Retinal pigment epithelial cell (primary cell): Measurements from ENCODE around the gene SHISAL1.
"Not testable (repeated sequence)": the region's sequence is repeated elsewhere in the genome, so short reads cannot be mapped to it uniquely, and the experiment has no call there.

ENCODE experiments used
- DNase-seq: peaks from one replicate; pipeline ENCODE4 v3.0.0-alpha.2; 2010; ENCODE audit warnings: low read depth
- H3K4me3 ChIP-seq: 2 replicates; pipeline ENCODE4 v1.5.1; 2011; ENCODE audit warnings: mild to moderate bottlenecking, low read length, control low read depth, moderate library complexity
- TF ChIP-seq, protein P1 (sequence below): conservative IDR thresholded peaks from 2 replicates; pipeline ENCODE4 v1.5.1; 2011; ENCODE audit warnings: low read depth, low read length, control low read depth, inconsistent platforms

The SHISAL1 gene

DNA sequence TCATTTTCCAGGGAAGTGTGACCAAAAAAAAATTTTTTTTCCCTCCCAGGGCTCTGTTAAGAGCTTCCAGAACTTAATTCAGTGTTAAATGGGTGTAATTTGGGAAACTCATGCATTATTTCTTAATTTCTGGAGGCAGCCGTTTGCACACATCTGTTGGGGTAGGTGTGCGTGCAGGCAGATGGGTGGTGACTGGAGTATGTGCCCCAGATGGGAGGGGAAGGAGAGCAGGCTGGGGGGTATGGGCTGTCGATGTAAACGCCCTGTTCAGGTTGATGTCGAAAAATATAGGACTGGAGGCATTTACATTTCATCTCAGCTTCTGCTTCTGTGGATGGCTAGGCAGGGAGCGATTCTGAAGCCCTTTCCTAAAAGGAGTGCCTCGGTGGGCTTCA, 13.7 kb upstream of the SHISAL1 start:
- no peak for DNase-seq
- TF ChIP-seq, protein P1, sequence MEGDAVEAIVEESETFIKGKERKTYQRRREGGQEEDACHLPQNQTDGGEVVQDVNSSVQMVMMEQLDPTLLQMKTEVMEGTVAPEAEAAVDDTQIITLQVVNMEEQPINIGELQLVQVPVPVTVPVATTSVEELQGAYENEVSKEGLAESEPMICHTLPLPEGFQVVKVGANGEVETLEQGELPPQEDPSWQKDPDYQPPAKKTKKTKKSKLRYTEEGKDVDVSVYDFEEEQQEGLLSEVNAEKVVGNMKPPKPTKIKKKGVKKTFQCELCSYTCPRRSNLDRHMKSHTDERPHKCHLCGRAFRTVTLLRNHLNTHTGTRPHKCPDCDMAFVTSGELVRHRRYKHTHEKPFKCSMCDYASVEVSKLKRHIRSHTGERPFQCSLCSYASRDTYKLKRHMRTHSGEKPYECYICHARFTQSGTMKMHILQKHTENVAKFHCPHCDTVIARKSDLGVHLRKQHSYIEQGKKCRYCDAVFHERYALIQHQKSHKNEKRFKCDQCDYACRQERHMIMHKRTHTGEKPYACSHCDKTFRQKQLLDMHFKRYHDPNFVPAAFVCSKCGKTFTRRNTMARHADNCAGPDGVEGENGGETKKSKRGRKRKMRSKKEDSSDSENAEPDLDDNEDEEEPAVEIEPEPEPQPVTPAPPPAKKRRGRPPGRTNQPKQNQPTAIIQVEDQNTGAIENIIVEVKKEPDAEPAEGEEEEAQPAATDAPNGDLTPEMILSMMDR = no peak
- peak overlapping the region; percentile 59 for H3K4me3 ChIP-seq

DNA sequence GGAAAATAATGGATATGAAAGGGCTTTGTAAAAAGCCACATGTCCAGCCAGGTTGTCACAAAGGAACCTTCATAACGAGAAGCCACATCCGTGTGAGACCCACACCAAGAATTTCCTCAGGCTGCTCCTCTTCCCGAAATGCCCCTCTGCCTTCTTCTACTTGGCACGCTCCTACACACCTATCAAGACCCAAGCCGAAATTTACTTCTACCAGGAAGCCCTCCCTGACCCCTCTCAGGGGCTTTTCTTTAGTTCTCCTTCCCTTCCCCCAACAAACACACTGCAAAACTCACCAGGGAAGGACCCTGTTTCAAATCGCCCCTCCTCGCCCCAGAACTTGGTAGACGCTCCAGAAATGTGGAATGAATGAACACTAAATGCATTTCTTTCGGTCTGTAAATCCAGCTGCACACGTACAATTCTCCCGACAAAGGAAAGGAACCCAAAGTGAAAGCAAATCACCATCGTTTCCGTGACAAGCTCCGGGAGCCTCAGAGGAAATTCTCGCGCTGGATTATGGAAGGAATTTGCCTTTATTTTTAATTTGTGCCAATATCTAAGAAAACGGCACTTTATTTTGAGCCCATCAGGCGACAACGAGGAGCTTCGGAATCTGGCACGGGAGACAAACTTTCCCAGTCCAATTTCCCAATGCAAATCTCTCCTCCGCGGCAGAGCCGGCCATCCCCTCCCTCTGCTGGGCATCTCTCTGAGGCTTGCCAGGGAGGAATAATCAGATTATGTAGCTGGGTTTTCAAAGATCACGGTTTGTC, 13.2 kb upstream of the SHISAL1 start:
- DNase-seq = no peak
- H3K4me3 ChIP-seq = peak overlapping the region; percentile 59
- TF ChIP-seq, protein P1 = peak; percentile 51

DNA sequence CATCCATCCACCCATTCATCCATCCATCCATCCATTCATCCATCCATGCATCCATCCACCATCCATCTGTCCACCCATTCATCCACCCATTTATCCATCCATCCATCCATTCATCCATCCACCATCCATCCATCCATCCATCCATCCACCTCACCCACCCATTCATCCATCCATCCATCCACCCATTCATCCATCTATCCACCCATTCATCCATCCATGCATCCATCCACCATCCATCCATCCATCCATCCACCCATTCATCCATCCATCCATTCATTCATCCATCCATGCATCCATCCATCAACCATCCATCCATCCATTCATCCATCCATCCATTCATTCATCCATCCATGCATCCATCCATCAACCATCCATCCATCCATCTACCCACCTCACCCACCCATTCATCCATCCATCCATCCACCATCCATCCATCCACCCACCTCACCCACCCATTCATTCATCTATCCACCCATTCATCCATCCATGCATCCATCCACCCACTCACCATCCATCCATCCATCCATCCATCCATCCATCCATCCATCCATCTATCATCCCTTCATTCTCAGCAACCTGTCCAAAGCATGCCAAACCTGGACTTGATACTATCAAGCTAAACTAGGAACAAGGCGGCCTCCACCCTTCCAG, 10.5 kb upstream of the SHISAL1 start:
- H3K4me3 ChIP-seq, DNase-seq: not testable (repeated sequence)

DNA sequence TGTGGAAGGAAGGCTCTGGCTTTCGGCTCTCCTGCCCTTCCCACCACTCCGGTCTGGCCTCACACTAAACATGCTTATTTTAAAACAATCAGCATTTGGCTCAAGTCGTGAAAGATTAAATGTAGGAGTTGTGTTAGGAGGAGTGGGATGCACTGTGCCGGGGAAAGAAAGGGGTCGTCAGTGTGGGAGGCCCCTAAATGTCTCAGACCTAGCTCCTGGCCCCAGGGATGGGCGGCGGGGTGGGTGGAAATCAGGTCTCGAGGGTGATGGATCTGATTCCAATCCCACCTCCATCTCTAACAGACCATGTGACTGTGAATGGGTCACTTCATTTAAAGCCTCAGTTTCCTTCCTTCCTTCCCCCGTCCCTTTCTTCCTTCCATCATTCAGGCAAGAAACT, 6.9 kb upstream of the SHISAL1 start:
- no peak for DNase-seq
- TF ChIP-seq, protein P1 = no peak
- H3K4me3 ChIP-seq = no peak overlapping the region

DNA sequence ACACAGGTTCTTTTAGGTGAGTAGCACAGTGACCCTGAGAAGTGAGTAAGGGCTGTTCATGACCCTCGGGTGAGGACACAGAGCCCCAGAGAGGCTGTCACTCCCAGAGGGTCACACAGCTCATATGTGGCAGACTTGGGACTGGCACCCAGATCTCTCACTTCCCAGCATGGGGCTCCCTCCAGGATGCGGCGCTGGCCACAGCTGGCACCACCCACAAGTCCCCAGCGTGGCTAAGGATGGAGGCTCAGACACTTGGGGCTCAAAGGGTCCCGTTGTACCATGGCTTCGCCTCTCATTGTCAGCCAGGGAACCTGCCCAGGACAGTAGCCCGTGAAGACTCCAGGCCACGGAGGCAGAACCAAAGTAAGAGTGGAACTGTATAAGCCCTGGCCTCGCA, 6.0 kb upstream of the SHISAL1 start:
- TF ChIP-seq, protein P1 = no peak
- no peak overlapping the region for H3K4me3 ChIP-seq
- DNase-seq = no peak

GRCh38 chr22:44317886-44318637, 5.3 kb upstream of the SHISAL1 start:
- TF ChIP-seq, protein P1 = no peak
- DNase-seq = no peak

DNA sequence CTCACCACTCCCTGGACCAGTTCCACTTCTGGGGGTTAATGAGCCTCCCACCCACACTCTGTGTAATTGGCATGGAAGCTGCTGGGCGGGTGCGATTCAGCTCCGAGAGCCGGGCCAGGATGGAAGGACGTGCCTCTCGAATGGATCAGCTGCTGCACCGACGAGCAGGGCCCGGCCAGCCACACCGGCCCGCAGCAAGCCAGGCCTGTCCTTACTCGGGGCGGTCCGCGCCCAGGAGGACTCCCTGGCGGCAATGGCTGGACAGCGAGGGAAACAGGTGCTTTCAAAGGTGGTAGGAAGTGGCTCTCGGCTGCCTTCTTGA, 4.3 kb upstream of the SHISAL1 start:
- TF ChIP-seq, protein P1 = no peak
- DNase-seq = no peak
- no peak overlapping the region for H3K4me3 ChIP-seq

More at GRCh38 chr22:44317886-44318637, 5.3 kb upstream of the SHISAL1 start:
- H3K4me3 ChIP-seq = no peak overlapping the region
